Pancreas (tissue), 10 donors: ENCODE measurements around the gene C5orf58. TPM values are rescaled to one million over a fixed set of nuclear protein-coding genes. Genes with fewer than 3 reads are reported as not detected.

Experiments used
- ATAC-seq, 4 donors: fragments of 200-7000 bp; cut with Tn5 transposase; one replicate each; pipeline versions ENCODE4 v1.8.0 to v1.9.1; 2020; ENCODE audit warnings: mild to moderate bottlenecking in 4 of 4, moderate library complexity in 4 of 4
- DNase-seq, 6 donors: peaks; one replicate each; pipeline ENCODE4 v3.0.0-alpha.2; 2020
- FAIRE-seq: peaks from 2 replicates; lab custom pipeline; 2012; peaks lifted over from hg19 to GRCh38; lab: Jason Lieb, UNC
- H3K27ac ChIP-seq, 4 donors: fragments of 200-600 bp; sonication (generic); 1 replicate in 3 of 4; 2 replicates in 1 of 4; pipeline versions ENCODE4 v1.5.0 to v1.8.0; 2020
- H3K27me3 ChIP-seq, 4 donors: fragments of 200-600 bp; one replicate each; pipeline ENCODE4 v1.8.0; 2021
- H3K36me3 ChIP-seq, 3 donors: fragments of 200-600 bp; sonication (generic) in 1 of 3; one replicate each; pipeline versions ENCODE4 v1.5.0 to v1.8.0; 2020 to 2021
- H3K4me1 ChIP-seq, 3 donors: fragments of 200-600 bp; one replicate each; pipeline ENCODE4 v1.8.0; 2021
- H3K4me3 ChIP-seq, 4 donors: fragments of 200-600 bp; sonication (generic) in 2 of 4; one replicate each; pipeline versions ENCODE4 v1.5.0 to v1.8.0; 2020 to 2021
- H3K9me3 ChIP-seq, 4 donors: fragments of 200-600 bp; one replicate each; pipeline ENCODE4 v1.8.0; 2021
- CTCF ChIP-seq, 4 donors: fragments of 200-600 bp; sonication (generic) in 3 of 4; IDR thresholded peaks; one replicate each; pipeline versions ENCODE4 v1.5.0 to v1.8.0; 2021; ENCODE audit warnings: antibody characterized with exemption in 4 of 4
- WGBS, 2 donors: extraction: QIAGEN DNeasy Blood & Tissue Kit; methylation state at CpG; one replicate each; pipeline ENCODE4 v1.1.7; 2013; 5-methylcytosine and 5-hydroxymethylcytosine counted together
- intact Hi-C, 3 donors: fragments of 100-400 bp; cut with DNase I; formaldehyde crosslinking; loops; one replicate each; pipeline versions ENCODE4 v1.11.1 to v1.14.2; 2022
- polyA plus RNA-seq, 2 donors: library from polyadenylated mRNA; stranded (reverse); fragments of 200-250 nt; gene quantifications; one replicate each; pipeline ENCODE4 v1.2.3, GENCODE V29; 2013
- total RNA-seq, 6 donors: library from RNA; stranded (reverse); fragmentation: NEBNext Ultra II Directional in 4 of 6; extraction: Animal tissue kit (Norgen Biotek cat#: 25700) in 4 of 6; gene quantifications; one replicate each; pipeline versions ENCODE4 v1.2.1 to v1.2.4, GENCODE V29; 2021 to 2023
- donor health status: healthy with polysubstance abuse.
- donor health status: DM: no; HTN: no; CAD: no; lungs with moderate emphysema.
- donor health status: DM: no; HTN: no; CAD: no.
- donor health status: control.
- donor health status: control.
- donor health status: Bipolar disorder and iron deficiency.
- donor health status: DM: yes; HTN: yes; CAD: no.
- donor health status: DM: no; HTN: no; CAD: no.
- donor health status: DM: no; HTN: no; CAD: no.
- donor health status: DM: yes; HTN: yes; CAD: no.

The C5orf58 gene
- total and polyA plus RNA-seq, 8 donors = 0.21 TPM; not detected in 7

GRCh38 chr5:170292179-170293104 is 59.7 kb downstream of the C5orf58 start:
- DNase-seq = no peak
- H3K4me1 ChIP-seq = no peaks in the 10 kb centered on the region
- H3K4me3 ChIP-seq = no peak overlapping the region
- TF ChIP-seq CTCF (IDR thresholded peaks at IDR 0.05) = no peak
- 61 to 80% methylated on average over 4 of the region's 4 CpGs for WGBS, 2 donors
- no peak for FAIRE-seq
- no peaks in the 10 kb centered on the region for H3K36me3 ChIP-seq
- intact Hi-C loops = no loop called here
- no peaks in the 10 kb centered on the region for H3K9me3 ChIP-seq
- H3K27ac ChIP-seq = no peak overlapping the region
- H3K27me3 ChIP-seq = no peaks in the 10 kb centered on the region
- no peak for ATAC-seq

- FAIRE-seq = no peak
- ATAC-seq = peak in 3 of 4 donors; percentile 27 to 74 (median 30)
Measured at GRCh38 chr5:170293273-170293672, 60.5 kb downstream of the C5orf58 start.

GRCh38 chr5:170294057-170294456 is 61.3 kb downstream of the C5orf58 start:
- no peak overlapping the region for H3K27ac ChIP-seq
- no peak overlapping the region for H3K4me3 ChIP-seq
- H3K9me3 ChIP-seq = no peaks in the 10 kb centered on the region
- no peaks in the 10 kb centered on the region for H3K36me3 ChIP-seq
- no peak for ATAC-seq
- no peak for FAIRE-seq
- no peak for DNase-seq
- no peak for TF ChIP-seq CTCF (IDR thresholded peaks at IDR 0.05)
- WGBS, 2 donors = 53 to 59% methylated on average over 3 of the region's 3 CpGs
- no peaks in the 10 kb centered on the region for H3K4me1 ChIP-seq
- H3K27me3 ChIP-seq = no peaks in the 10 kb centered on the region
- intact Hi-C loops = no loop called here

More at GRCh38 chr5:170293273-170293672, 60.5 kb downstream of the C5orf58 start:
- no peaks in the 10 kb centered on the region for H3K9me3 ChIP-seq
- TF ChIP-seq CTCF (IDR thresholded peaks at IDR 0.05) = no peak
- H3K27me3 ChIP-seq = no peaks in the 10 kb centered on the region
- 63 to 68% methylated on average over 6 of the region's 6 CpGs for WGBS, 2 donors
- no peaks in the 10 kb centered on the region for H3K36me3 ChIP-seq
- no peak overlapping the region for H3K4me3 ChIP-seq
- DNase-seq = peak in 1 of 6 donors; percentile 54
- intact Hi-C loops = no loop called here
- H3K27ac ChIP-seq = no peak overlapping the region
- H3K4me1 ChIP-seq = no peaks in the 10 kb centered on the region

GRCh38 chr5:170294556-170294955 is 61.8 kb downstream of the C5orf58 start:
- no peaks in the 10 kb centered on the region for H3K27me3 ChIP-seq
- DNase-seq (no peak), FAIRE-seq (no peak), ATAC-seq (no peak)
- H3K4me1 ChIP-seq = no peaks in the 10 kb centered on the region
- no peak overlapping the region for H3K27ac ChIP-seq
- no peak for TF ChIP-seq CTCF (IDR thresholded peaks at IDR 0.05)
- H3K4me3 ChIP-seq = peak overlapping the region in 1 of 4 donors; percentile 36
- intact Hi-C loops = no loop called here
- no peaks in the 10 kb centered on the region for H3K36me3 ChIP-seq
- no peaks in the 10 kb centered on the region for H3K9me3 ChIP-seq

Other genes with a start within 250 kb of the C5orf58 start
- 1 to 10 TPM in 1 of 6 donors, under 1 TPM in 2, not detected in 3; 0.09 to 1.8 (median 0.24) TPM for gene FOXI1, start 127.1 kb upstream of the C5orf58 start, total RNA-seq
- under 1 TPM; 0.38 to 0.49 TPM for gene FOXI1, start 127.1 kb upstream of the C5orf58 start, polyA plus RNA-seq
- 10 to 100 TPM in 2 of 6 donors, 1 to 10 TPM in 4; 2.0 to 22.0 (median 4.9) TPM for gene LCP2, start 64.8 kb downstream of the C5orf58 start, total RNA-seq
- 1 to 10 TPM; 1.9 to 2.6 TPM for gene LCP2, start 64.8 kb downstream of the C5orf58 start, polyA plus RNA-seq
- under 1 TPM; 0.05 to 0.94 (median 0.26) TPM for gene KCNMB1, start 156.4 kb downstream of the C5orf58 start, total RNA-seq
- under 1 TPM; 0.61 to 0.76 TPM for gene KCNMB1, start 156.4 kb downstream of the C5orf58 start, polyA plus RNA-seq